Prostate gland (tissue), 2 donors: Measurements from ENCODE around the gene C17orf114.

Experiments
- POLR2AphosphoS5 ChIP-seq: sonication (generic); formaldehyde crosslinking; IDR thresholded peaks from one replicate; pipeline ENCODE4 v1.6.1; 2017; ENCODE audit warnings: antibody characterized with exemption
- TF ChIP-seq, protein P1 (sequence below), 4 experiments: fragments of 200-600 bp in 2 of 4; fragments of 450-650 bp in 2 of 4; sonication (generic) in 2 of 4; IDR thresholded peaks; 1 replicate in 3 of 4; 2 replicates in 1 of 4; pipeline ENCODE4 v1.5.1; 2016 to 2019; ENCODE audit warnings: antibody characterized with exemption in 4 of 4, mild to moderate bottlenecking in 2 of 4, moderate library complexity in 2 of 4

DNA sequence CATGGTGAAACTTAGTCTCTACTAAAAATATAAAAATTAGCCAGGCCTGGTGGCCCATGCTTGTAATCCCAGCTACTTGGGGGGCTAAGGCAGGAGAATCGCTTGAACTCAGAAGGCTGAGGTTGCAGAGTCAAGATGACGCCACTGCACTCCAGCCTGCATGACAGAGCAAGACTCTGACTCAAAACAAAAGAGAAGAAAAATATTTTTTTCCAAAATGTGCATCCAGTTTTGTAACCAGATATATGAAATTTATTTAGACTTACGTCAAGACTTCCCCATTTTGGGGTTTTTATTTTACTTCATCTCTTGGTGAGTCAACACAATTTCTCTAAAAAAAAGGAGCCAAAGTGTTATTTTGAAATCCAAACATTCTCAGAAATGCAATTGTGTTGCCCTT lies 35.9 kb downstream of the C17orf114 start:
- TF ChIP-seq, protein P1, sequence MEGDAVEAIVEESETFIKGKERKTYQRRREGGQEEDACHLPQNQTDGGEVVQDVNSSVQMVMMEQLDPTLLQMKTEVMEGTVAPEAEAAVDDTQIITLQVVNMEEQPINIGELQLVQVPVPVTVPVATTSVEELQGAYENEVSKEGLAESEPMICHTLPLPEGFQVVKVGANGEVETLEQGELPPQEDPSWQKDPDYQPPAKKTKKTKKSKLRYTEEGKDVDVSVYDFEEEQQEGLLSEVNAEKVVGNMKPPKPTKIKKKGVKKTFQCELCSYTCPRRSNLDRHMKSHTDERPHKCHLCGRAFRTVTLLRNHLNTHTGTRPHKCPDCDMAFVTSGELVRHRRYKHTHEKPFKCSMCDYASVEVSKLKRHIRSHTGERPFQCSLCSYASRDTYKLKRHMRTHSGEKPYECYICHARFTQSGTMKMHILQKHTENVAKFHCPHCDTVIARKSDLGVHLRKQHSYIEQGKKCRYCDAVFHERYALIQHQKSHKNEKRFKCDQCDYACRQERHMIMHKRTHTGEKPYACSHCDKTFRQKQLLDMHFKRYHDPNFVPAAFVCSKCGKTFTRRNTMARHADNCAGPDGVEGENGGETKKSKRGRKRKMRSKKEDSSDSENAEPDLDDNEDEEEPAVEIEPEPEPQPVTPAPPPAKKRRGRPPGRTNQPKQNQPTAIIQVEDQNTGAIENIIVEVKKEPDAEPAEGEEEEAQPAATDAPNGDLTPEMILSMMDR (IDR thresholded peaks at IDR 0.05), result no peak
- no peak for TF ChIP-seq POLR2AphosphoS5
